H1 (cell line): ENCODE data around the gene CD300LF. TPM values are rescaled to one million over a fixed set of nuclear protein-coding genes. Genes with fewer than 3 reads are reported as not detected.

Experiments used
- CTCF ChIA-PET: fragments of 300-600 bp; sonication (Branson Sonifier 250); formaldehyde crosslinking; loops from one replicate; lab custom pipeline; 2021; ENCODE audit not compliant: partially characterized antibody; lab: Charles Lee
- POLR2A ChIA-PET: fragments of 300-600 bp; sonication (Branson Sonifier 250); formaldehyde crosslinking; loops from one replicate; lab custom pipeline; 2021; ENCODE audit warnings: inconsistent platforms; ENCODE audit not compliant: partially characterized antibody; lab: Charles Lee
- DNase-seq, 2 experiments: peaks; one replicate each; pipeline versions ENCODE4 v3.0.0 to v3.0.0-alpha.2; 2010 to 2022; ENCODE audit warnings: low spot score in 2 of 2, low read depth in 1 of 2, mixed read lengths in 1 of 2
- FAIRE-seq: peaks from 2 replicates; lab custom pipeline; 2011; peaks lifted over from hg19 to GRCh38; lab: Jason Lieb, UNC
- H2AFZ ChIP-seq: 2 replicates; pipeline ENCODE4 v1.8.1; 2012; ENCODE audit warnings: low read length, inconsistent platforms
- H2AK5ac ChIP-seq: 2 replicates; pipeline ENCODE4 v1.6.1; 2013; ENCODE audit warnings: low read depth, low read length
- H2BK120ac ChIP-seq: replicated peaks from 2 replicates; pipeline ENCODE3; 2013; ENCODE audit warnings: low read depth, low read length, inconsistent platforms
- H2BK12ac ChIP-seq: 2 replicates; pipeline ENCODE4 v1.6.1; 2013; ENCODE audit warnings: low read depth, low read length
- H2BK15ac ChIP-seq: 2 replicates; pipeline ENCODE4 v1.6.1; 2013; ENCODE audit warnings: low read length
- H2BK20ac ChIP-seq: 2 replicates; pipeline ENCODE4 v1.6.1; 2013; ENCODE audit warnings: low read length
- H2BK5ac ChIP-seq: 2 replicates; pipeline ENCODE4 v1.6.1; 2013; ENCODE audit warnings: low read depth, low read length
- H3K14ac ChIP-seq: 2 replicates; pipeline ENCODE4 v1.6.1; 2013; ENCODE audit warnings: inconsistent platforms; ENCODE audit not compliant: insufficient read length
- H3K18ac ChIP-seq: 2 replicates; pipeline ENCODE4 v1.6.1; 2013; ENCODE audit warnings: low read length; ENCODE audit errors: extremely low read depth
- H3K23ac ChIP-seq: 2 replicates; pipeline ENCODE4 v1.6.1; 2013; ENCODE audit warnings: inconsistent platforms; ENCODE audit not compliant: insufficient read length
- H3K23me2 ChIP-seq: 2 replicates; pipeline ENCODE4 v1.6.1; 2013; ENCODE audit warnings: low read depth, low read length
- H3K27ac ChIP-seq: 2 replicates; pipeline ENCODE4 v1.6.1; 2011; ENCODE audit warnings: low read depth, low read length, inconsistent platforms
- H3K27me3 ChIP-seq, 4 experiments: replicated peaks in 1 of 4; 1 replicate in 1 of 4; 2 replicates in 3 of 4; pipeline versions ENCODE4 v1.6.1 to v1.8.1; 2011 to 2013; ENCODE audit warnings: low read length in 3 of 4, mild to moderate bottlenecking in 3 of 4, inconsistent platforms in 2 of 4, mixed read lengths in 2 of 4, moderate library complexity in 1 of 4; ENCODE audit not compliant: control insufficient read depth in 3 of 4, insufficient read depth in 3 of 4; ENCODE audit errors: extremely low read depth in 1 of 4
- H3K36me3 ChIP-seq, 4 experiments: 2 replicates each; pipeline versions ENCODE4 v1.6.1 to v1.8.1; 2011 to 2013; ENCODE audit warnings: mild to moderate bottlenecking in 4 of 4, low read length in 3 of 4, moderate library complexity in 2 of 4, control low read depth in 1 of 4, inconsistent platforms in 1 of 4; ENCODE audit not compliant: insufficient read depth in 4 of 4, control insufficient read depth in 2 of 4
- H3K4ac ChIP-seq: replicated peaks from 2 replicates; pipeline ENCODE3; 2013; ENCODE audit warnings: low read length, low read depth, mixed read lengths, inconsistent platforms; ENCODE audit not compliant: insufficient read length
- H3K4me1 ChIP-seq, 4 experiments: replicated peaks in 1 of 4; 1 replicate in 1 of 4; 2 replicates in 3 of 4; pipeline versions ENCODE4 v1.6.1 to v1.8.1; 2011 to 2013; ENCODE audit warnings: low read length in 3 of 4, inconsistent platforms in 2 of 4, mixed read lengths in 1 of 4; ENCODE audit not compliant: insufficient read depth in 4 of 4, control insufficient read depth in 3 of 4
- H3K4me2 ChIP-seq, 2 experiments: 2 replicates each; pipeline versions ENCODE4 v1.6.1 to v1.8.1; 2011 to 2013; ENCODE audit warnings: low read depth in 2 of 2, low read length in 2 of 2, control low read depth in 1 of 2, inconsistent platforms in 1 of 2, mild to moderate bottlenecking in 1 of 2; ENCODE audit not compliant: insufficient read depth in 1 of 2
- H3K4me3 ChIP-seq, 4 experiments: fragments of 200-600, 300-600 bp in 1 of 4; sonication (generic), shearing (Covaris generic), sonication (Bioruptor Twin) in 1 of 4; 2 replicates each; pipeline versions ENCODE4 v1.5.1 to v1.8.1; 2011 to 2016; ENCODE audit warnings: low read length in 4 of 4, low read depth in 3 of 4, control low read depth in 2 of 4, inconsistent platforms in 2 of 4, mild to moderate bottlenecking in 2 of 4, mixed read lengths in 1 of 4, moderate library complexity in 1 of 4; ENCODE audit not compliant: insufficient read depth in 2 of 4; ENCODE audit errors: extremely low read depth in 1 of 4
- H3K56ac ChIP-seq: replicated peaks from 2 replicates; pipeline ENCODE3; 2013; ENCODE audit warnings: low read depth, mild to moderate bottlenecking, mixed read lengths, low read length, inconsistent platforms; ENCODE audit not compliant: insufficient read length
- H3K79me1 ChIP-seq: 2 replicates; pipeline ENCODE4 v1.6.1; 2013; ENCODE audit warnings: low read depth, low read length, control low read depth
- H3K79me2 ChIP-seq, 2 experiments: 2 replicates each; pipeline versions ENCODE4 v1.6.1 to v1.8.1; 2012 to 2013; ENCODE audit warnings: low read length in 2 of 2, mild to moderate bottlenecking in 2 of 2, inconsistent platforms in 1 of 2; ENCODE audit not compliant: insufficient read depth in 2 of 2, control insufficient read depth in 1 of 2
- H3K9ac ChIP-seq, 4 experiments: replicated peaks in 1 of 4; 1 replicate in 1 of 4; 2 replicates in 3 of 4; pipeline versions ENCODE4 v1.6.1 to v1.8.1; 2011 to 2013; ENCODE audit warnings: low read depth in 3 of 4, low read length in 3 of 4, control low read depth in 2 of 4, mild to moderate bottlenecking in 2 of 4, moderate library complexity in 2 of 4, inconsistent platforms in 1 of 4; ENCODE audit errors: extremely low read depth in 1 of 4
- H3K9me3 ChIP-seq, 2 experiments: 2 replicates each; pipeline versions ENCODE4 v1.6.1 to v1.8.1; 2012 to 2013; ENCODE audit warnings: mild to moderate bottlenecking in 2 of 2, moderate library complexity in 2 of 2, control low read depth in 1 of 2, inconsistent platforms in 1 of 2, low read depth in 1 of 2, low read length in 1 of 2, mixed read lengths in 1 of 2; ENCODE audit not compliant: insufficient read depth in 2 of 2
- H4K20me1 ChIP-seq, 2 experiments: replicated peaks in 1 of 2; 2 replicates each; pipeline versions ENCODE3 to v1.8.1; 2011 to 2013; ENCODE audit warnings: inconsistent platforms in 2 of 2, low read length in 2 of 2, mild to moderate bottlenecking in 1 of 2; ENCODE audit not compliant: insufficient read depth in 2 of 2, control insufficient read depth in 1 of 2
- H4K5ac ChIP-seq: 2 replicates; pipeline ENCODE4 v1.6.1; 2013; ENCODE audit warnings: low read length, low read depth, mixed read lengths, inconsistent platforms; ENCODE audit not compliant: insufficient read length
- H4K8ac ChIP-seq: 2 replicates; pipeline ENCODE4 v1.8.0; 2013; ENCODE audit warnings: mild to moderate bottlenecking, moderate library complexity, low read length, inconsistent platforms; ENCODE audit not compliant: insufficient read depth; ENCODE audit errors: extremely low read depth
- H4K91ac ChIP-seq: replicated peaks from 2 replicates; pipeline ENCODE3; 2013; ENCODE audit warnings: low read length, mixed read lengths, inconsistent platforms; ENCODE audit not compliant: insufficient read length
- BACH1 ChIP-seq: IDR thresholded peaks from 2 replicates; pipeline ENCODE4 v1.6.1; 2012; ENCODE audit warnings: low read length, improper control_type of control experiment
- BRCA1 ChIP-seq: IDR thresholded peaks from 2 replicates; pipeline ENCODE4 v1.6.1; 2012; ENCODE audit warnings: low read depth, low read length, improper control_type of control experiment
- FOSL1 ChIP-seq: IDR thresholded peaks from 2 replicates; pipeline ENCODE4 v1.6.1; 2011; ENCODE audit warnings: mild to moderate bottlenecking, low read depth, low read length, moderate library complexity; ENCODE audit not compliant: insufficient read depth
- NANOG ChIP-seq: IDR thresholded peaks from 2 replicates; pipeline ENCODE4 v1.6.1; 2011; ENCODE audit warnings: low read length, low read depth, mild to moderate bottlenecking, inconsistent platforms; ENCODE audit not compliant: insufficient read depth, poor library complexity, severe bottlenecking
- POU5F1 ChIP-seq: IDR thresholded peaks from 2 replicates; pipeline ENCODE4 v1.6.1; 2011; ENCODE audit warnings: low read depth, mild to moderate bottlenecking, low read length, moderate library complexity
- RNF2 ChIP-seq: fragments of 200-900, 300-1000 bp; sonication (generic); IDR thresholded peaks from 2 replicates; pipeline ENCODE4 v1.7.1; 2016; ENCODE audit warnings: borderline replicate concordance, low read depth, mild to moderate bottlenecking, antibody characterized with exemption, low read length; ENCODE audit not compliant: poor library complexity, severe bottlenecking; ENCODE audit errors: missing control alignments
- SAP30 ChIP-seq: fragments of 300-600 bp; sonication (generic); IDR thresholded peaks from 2 replicates; pipeline ENCODE4 v1.7.1; 2012; ENCODE audit warnings: low read length, moderate library complexity, mild to moderate bottlenecking, inconsistent platforms; ENCODE audit not compliant: insufficient read depth, insufficient replicate concordance
- SRF ChIP-seq: IDR thresholded peaks from 2 replicates; pipeline ENCODE4 v1.6.1; 2011; ENCODE audit warnings: mild to moderate bottlenecking, low read depth, low read length, moderate library complexity
- TAF7 ChIP-seq: optimal IDR thresholded peaks from 2 replicates; pipeline ENCODE3; 2011; ENCODE audit warnings: low read depth, mild to moderate bottlenecking, inconsistent platforms, low read length, moderate library complexity, borderline replicate concordance
- TCF12 ChIP-seq: IDR thresholded peaks from 2 replicates; pipeline ENCODE4 v1.6.1; 2011; ENCODE audit warnings: low read depth, mild to moderate bottlenecking, low read length
- WGBS, 2 experiments: shearing (Covaris generic) in 1 of 2; methylation state at CpG; one replicate each; pipeline versions ENCODE4 v1.1.6 to v1.1.7; 2013 to 2015; ENCODE audit warnings: low lambda C conversion rate in 2 of 2, mixed read lengths in 2 of 2, inconsistent platforms in 1 of 2, low coverage in 1 of 2, missing lambda C conversion rate in 1 of 2; ENCODE audit not compliant: insufficient replicate concordance in 2 of 2, insufficient coverage in 1 of 2, insufficient read length in 1 of 2; ENCODE audit errors: extremely low coverage in 1 of 2, missing lambda C conversion rate in 1 of 2; 5-methylcytosine and 5-hydroxymethylcytosine counted together
- polyA plus RNA-seq, 7 experiments: library from polyadenylated mRNA; depleted of rRNA in 3 of 7; stranded (reverse) in 5 of 7; unstranded in 2 of 7; fragments of >200 nt in 5 of 7; fragments of 200-250 nt in 2 of 7; gene quantifications; 1 replicate in 5 of 7; 2 replicates in 1 of 7; 4 replicates in 1 of 7; pipeline versions ENCODE4 v1.2.1 to v1.2.3, GENCODE V29; 2011 to 2013; ENCODE audit warnings: missing spikeins in 2 of 7, mixed read lengths in 2 of 7
- total RNA-seq: library from RNA; stranded (reverse); fragmentation: NEBNext Ultra II Directional; extraction: Animal tissue kit (Norgen Biotek cat#: 25700); gene quantifications from 2 replicates; pipeline ENCODE4 v1.2.1, GENCODE V29; 2021
- TF ChIP-seq, protein P1 (sequence below): IDR thresholded peaks from 2 replicates; pipeline ENCODE4 v1.6.1; 2012; ENCODE audit warnings: low read length, inconsistent platforms

The CD300LF gene
- total and polyA plus RNA-seq, 2 of the 8 experiments (the other 6 are each of a cell fraction or from before 2014, with no cell fraction given): not detected

DNA sequence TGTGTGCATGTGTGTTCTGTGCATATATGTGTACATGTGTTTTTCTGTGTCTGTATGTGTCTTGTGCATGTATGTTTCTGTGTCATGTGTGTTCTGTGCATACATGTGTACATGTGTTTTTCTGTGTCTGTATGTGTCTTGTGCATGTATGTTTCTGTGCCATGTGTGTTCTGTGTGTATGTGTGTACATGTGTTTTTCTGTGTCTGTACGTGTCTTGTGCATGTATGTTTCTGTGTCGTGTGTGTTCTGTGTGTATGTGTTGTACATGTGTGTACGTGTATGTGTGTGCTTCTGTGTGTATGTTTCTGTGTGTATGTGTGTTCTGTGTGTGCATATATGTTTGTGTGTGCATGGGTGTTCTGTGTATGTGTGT lies 16.0 kb upstream of the CD300LF start:
- FAIRE-seq: peak; percentile 42
- TF ChIP-seq, protein P1, sequence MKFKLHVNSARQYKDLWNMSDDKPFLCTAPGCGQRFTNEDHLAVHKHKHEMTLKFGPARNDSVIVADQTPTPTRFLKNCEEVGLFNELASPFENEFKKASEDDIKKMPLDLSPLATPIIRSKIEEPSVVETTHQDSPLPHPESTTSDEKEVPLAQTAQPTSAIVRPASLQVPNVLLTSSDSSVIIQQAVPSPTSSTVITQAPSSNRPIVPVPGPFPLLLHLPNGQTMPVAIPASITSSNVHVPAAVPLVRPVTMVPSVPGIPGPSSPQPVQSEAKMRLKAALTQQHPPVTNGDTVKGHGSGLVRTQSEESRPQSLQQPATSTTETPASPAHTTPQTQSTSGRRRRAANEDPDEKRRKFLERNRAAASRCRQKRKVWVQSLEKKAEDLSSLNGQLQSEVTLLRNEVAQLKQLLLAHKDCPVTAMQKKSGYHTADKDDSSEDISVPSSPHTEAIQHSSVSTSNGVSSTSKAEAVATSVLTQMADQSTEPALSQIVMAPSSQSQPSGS: no peak
- TF ChIP-seq BACH1 (no peak), POU5F1 (no peak), TCF12 (no peak), SAP30 (no peak), RNF2 (no peak), FOSL1 (no peak), SRF (no peak), BRCA1 (no peak), NANOG (no peak), TAF7 (no peak)

More for the DNA sequence above, 16.0 kb upstream of the CD300LF start:
- Histone ChIP-seq H2AK5ac (peak overlapping the region; percentile 26; the same call in 1 of the 2 replicates), H3K9me3 (peaks cover 0 to 9% of the 10 kb centered on the region in 2 experiments; a peak in 1 of 4 replicates), H3K14ac (no peak overlapping the region), H3K18ac (no peak overlapping the region), H3K4me1 (no peaks in the 10 kb centered on the region), H2BK20ac (no peak overlapping the region; the same call in 1 of the 2 replicates), H2BK5ac (no peak overlapping the region), H3K27ac (no peak overlapping the region), H4K20me1 (peaks cover 0 to 7% of the 10 kb centered on the region in 2 experiments), H3K79me2 (no peaks in the 10 kb centered on the region), H4K5ac (no peak overlapping the region), H3K27me3 (peaks cover 0 to 3% (median 0%) of the 10 kb centered on the region in 4 experiments; a peak in 3 of 7 replicates), H2BK120ac (no peak overlapping the region), H3K23ac (no peak overlapping the region), H3K9ac (peak overlapping the region in 1 of 4 experiments; percentile 6; a peak in 1 of 7 replicates), H3K79me1 (peaks cover 3% of the 10 kb centered on the region; the same call in 1 of the 2 replicates), H3K23me2 (peaks cover 14% of the 10 kb centered on the region), H4K91ac (no peak overlapping the region), H3K36me3 (no peaks in the 10 kb centered on the region), H4K8ac (no peak overlapping the region), H2BK15ac (no peak overlapping the region), H3K4ac (no peak overlapping the region), H2AFZ (no peak overlapping the region), H3K56ac (no peak overlapping the region), H3K4me2 (no peak overlapping the region), H3K4me3 (no peak overlapping the region), H2BK12ac (no peak overlapping the region)
- WGBS, 2 experiments: 82% methylated on average over 3 of the region's 3 CpGs; no CpG with 5 or more reads in 1 of the 2 experiments
- DNase-seq: no peak
- CTCF ChIA-PET: interaction anchor here (1.0 kb wide), 1 partner anchor 64 kb away, joined by 3 read pairs; no protein-coding TSS in a partner anchor
- POLR2A ChIA-PET: interaction anchor here (0.5 kb wide), 1 partner anchor 292 kb away, joined by 3 read pairs; no protein-coding TSS in a partner anchor
